RWPE1 (cell line): ENCODE measurements around the gene APOBEC2.

Experiments used
- CTCF ChIA-PET: fragments of 350-600 bp; sonication (Branson Sonifier 250); formaldehyde crosslinking; extraction: SDS; loops from one replicate; lab custom pipeline; 2021; lab: Yijun Ruan, JAX
- POLR2A ChIA-PET: fragments of 400-600 bp; formaldehyde crosslinking; extraction: SDS; loops from one replicate; lab custom pipeline; 2020; ENCODE audit warnings: antibody characterized with exemption; ENCODE audit not compliant: low non-redundant PET; lab: Yijun Ruan, JAX
- DNase-seq: peaks from one replicate; pipeline ENCODE4 v3.0.0; 2012; ENCODE audit warnings: low spot score
- H3K27ac ChIP-seq: fragments of 450-650 bp; 2 replicates; pipeline ENCODE4 v1.5.1; 2017
- CTCF ChIP-seq: fragments of 450-650 bp; conservative IDR thresholded peaks from 2 replicates; pipeline ENCODE4 v1.5.1; 2017; ENCODE audit warnings: low read depth, mild to moderate bottlenecking

The APOBEC2 gene

GRCh38 chr6:41027241-41027640, 25.8 kb upstream of the APOBEC2 start:
- no peak for TF ChIP-seq CTCF
- no peak overlapping the region for H3K27ac ChIP-seq
- CTCF ChIA-PET = interaction anchor here (0.6 to 1.3 kb wide), 5 partner anchors 8 to 442 kb away, joined by 3 to 5 read pairs (median 4); partner anchors contain the start of gene TSPO2
- DNase-seq = no peak
- POLR2A ChIA-PET = no interaction called here

GRCh38 chr6:41027799-41028560, 25.0 kb upstream of the APOBEC2 start:
- no peak overlapping the region; the same call in 1 of the 2 replicates for H3K27ac ChIP-seq
- CTCF ChIA-PET = interaction anchor here (0.6 to 1.8 kb wide), 16 partner anchors 9 to 699 kb away, joined by 3 to 10 read pairs (median 3); partner anchors contain the start of gene TSPO2
- peak; percentile 75 for DNase-seq
- POLR2A ChIA-PET = interaction anchor here (0.6 to 0.8 kb wide), 2 partner anchors 10 to 647 kb away, joined by 3 read pairs; no protein-coding TSS in a partner anchor
- TF ChIP-seq CTCF = peak; percentile 95

GRCh38 chr6:41028561-41029412, 24.2 kb upstream of the APOBEC2 start:
- POLR2A ChIA-PET = interaction anchor here (0.8 kb wide), 1 partner anchor 11 kb away, joined by 3 read pairs; no protein-coding TSS in a partner anchor
- no peak overlapping the region; the same call in 1 of the 2 replicates for H3K27ac ChIP-seq
- no peak for DNase-seq
- CTCF ChIA-PET = interaction anchor here (0.6 to 1.8 kb wide), 11 partner anchors 10 to 700 kb away, joined by 3 to 10 read pairs (median 3); no protein-coding TSS in a partner anchor
- TF ChIP-seq CTCF = no peak

GRCh38 chr6:41032830-41033229, 20.2 kb upstream of the APOBEC2 start:
- CTCF ChIA-PET = no interaction called here
- no peak for TF ChIP-seq CTCF
- no peak overlapping the region for H3K27ac ChIP-seq
- no peak for DNase-seq
- POLR2A ChIA-PET = no interaction called here

- CTCF ChIA-PET = no interaction called here
- DNase-seq = no peak
- POLR2A ChIA-PET = no interaction called here
- H3K27ac ChIP-seq = no peak overlapping the region
- TF ChIP-seq CTCF = no peak
Observed at GRCh38 chr6:41033776-41034175, 19.2 kb upstream of the APOBEC2 start.

- ChIA-PET CTCF (interaction anchor here (0.7 to 1.1 kb wide), 2 partner anchors 10 to 962 kb away, joined by 3 read pairs; no protein-coding TSS in a partner anchor), POLR2A (no interaction called here)
- peak; percentile 88 for DNase-seq
- no peak for TF ChIP-seq CTCF
- H3K27ac ChIP-seq = no peak overlapping the region
Observed at GRCh38 chr6:41036186-41036585, 16.8 kb upstream of the APOBEC2 start.
